Vagina (tissue), 2 donors: Measurements from ENCODE around the gene CDC20B. TPM values are rescaled to one million over a fixed set of nuclear protein-coding genes. Genes with fewer than 3 reads are reported as not detected.

Experiments used
- DNase-seq, 2 donors: peaks; one replicate each; pipeline ENCODE4 v3.0.0-alpha.2; 2017; ENCODE audit errors: extremely low spot score in 2 of 2
- H3K27ac ChIP-seq: fragments of 200-600 bp; sonication (generic); one replicate; pipeline ENCODE4 v1.5.1; 2019
- H3K27me3 ChIP-seq: fragments of 200-600 bp; sonication (generic); one replicate; pipeline ENCODE4 v1.5.1; 2019
- H3K36me3 ChIP-seq, 2 donors: fragments of 200-600 bp; sonication (generic); one replicate each; pipeline ENCODE4 v1.5.1; 2017 to 2019
- H3K4me1 ChIP-seq: fragments of 200-600 bp; sonication (generic); one replicate; pipeline ENCODE4 v1.5.1; 2019
- H3K4me3 ChIP-seq, 2 donors: fragments of 200-600 bp; sonication (generic); 1 replicate in 1 of 2; 2 replicates in 1 of 2; pipeline ENCODE4 v1.5.1; 2016 to 2019
- H3K9me3 ChIP-seq: fragments of 200-600 bp; sonication (generic); one replicate; pipeline ENCODE4 v1.5.1; 2019
- POLR2A ChIP-seq, 2 donors: fragments of 450-650 bp; IDR thresholded peaks; one replicate each; pipeline ENCODE4 v1.6.1; 2017; ENCODE audit warnings: antibody characterized with exemption in 2 of 2, mild to moderate bottlenecking in 2 of 2, moderate library complexity in 2 of 2
- POLR2AphosphoS5 ChIP-seq, 2 donors: sonication (generic); formaldehyde crosslinking; IDR thresholded peaks; one replicate each; pipeline ENCODE4 v1.9.0; 2017; ENCODE audit warnings: antibody characterized with exemption in 2 of 2, mild to moderate bottlenecking in 2 of 2, low read depth in 1 of 2; ENCODE audit not compliant: insufficient read depth in 1 of 2
- intact Hi-C: fragments of 100-400 bp; cut with DNase I; formaldehyde crosslinking; loops from one replicate; pipeline ENCODE4 v1.15.1; 2023
- total RNA-seq: library from RNA; depleted of rRNA; stranded (reverse); fragments of >200 nt; gene quantifications from one replicate; pipeline ENCODE4 v1.2.3, GENCODE V29; 2016
- TF ChIP-seq, protein P1 (sequence below), 3 experiments: fragments of 450-650 bp in 2 of 3; fragments of 200-600 bp in 1 of 3; sonication (generic) in 1 of 3; IDR thresholded peaks; one replicate each; pipeline ENCODE4 v1.5.1; 2017 to 2019; ENCODE audit warnings: antibody characterized with exemption in 3 of 3, mild to moderate bottlenecking in 2 of 3, moderate library complexity in 2 of 3

CDC20B gene
- total RNA-seq, 1 donor from 2014 or later: not detected

DNA sequence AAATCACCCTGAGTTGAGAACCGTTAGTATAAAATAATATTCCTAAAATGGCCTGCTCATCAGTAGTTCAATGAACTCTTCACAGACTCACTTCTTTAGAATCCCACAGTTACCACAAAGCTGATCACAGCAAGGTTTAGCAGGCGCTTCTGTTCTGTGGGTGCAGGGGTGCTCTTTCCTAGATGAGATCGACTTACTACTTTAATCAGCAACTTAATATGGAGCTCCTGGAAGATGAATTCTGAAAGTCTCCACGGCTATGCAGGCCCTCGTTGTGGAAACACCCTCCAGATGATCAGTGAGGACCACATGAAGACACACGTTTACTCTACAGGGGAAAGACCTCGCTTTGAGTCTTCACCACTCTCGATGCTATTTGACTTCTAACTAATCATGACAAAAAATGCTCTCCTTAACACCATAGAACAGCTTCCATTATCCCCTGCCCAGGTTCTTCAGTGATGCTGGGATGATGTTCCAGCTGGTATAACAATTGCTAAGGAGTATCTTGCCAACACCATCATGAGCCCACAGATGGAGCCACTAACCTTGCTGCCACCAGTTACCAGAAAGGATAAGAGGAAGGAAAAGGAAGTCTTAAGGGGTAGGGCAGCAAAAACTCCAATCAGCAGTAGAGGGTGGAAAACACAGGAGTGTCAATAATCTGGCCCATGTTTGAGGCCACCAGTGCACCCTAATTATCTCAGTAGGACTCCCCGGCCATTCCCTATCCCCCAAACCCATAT, 30.9 kb downstream of the CDC20B start:
- no peaks in the 10 kb centered on the region for H3K36me3 ChIP-seq
- no peaks in the 10 kb centered on the region for H3K27me3 ChIP-seq
- intact Hi-C loops: no loop called here
- TF ChIP-seq POLR2A (IDR thresholded peaks at IDR 0.05) (no peak), POLR2AphosphoS5 (IDR thresholded peaks at IDR 0.05; ENCODE audit: insufficient read depth in 1 of 2, low read depth in 1 of 2) (no peak)
- TF ChIP-seq, protein P1, sequence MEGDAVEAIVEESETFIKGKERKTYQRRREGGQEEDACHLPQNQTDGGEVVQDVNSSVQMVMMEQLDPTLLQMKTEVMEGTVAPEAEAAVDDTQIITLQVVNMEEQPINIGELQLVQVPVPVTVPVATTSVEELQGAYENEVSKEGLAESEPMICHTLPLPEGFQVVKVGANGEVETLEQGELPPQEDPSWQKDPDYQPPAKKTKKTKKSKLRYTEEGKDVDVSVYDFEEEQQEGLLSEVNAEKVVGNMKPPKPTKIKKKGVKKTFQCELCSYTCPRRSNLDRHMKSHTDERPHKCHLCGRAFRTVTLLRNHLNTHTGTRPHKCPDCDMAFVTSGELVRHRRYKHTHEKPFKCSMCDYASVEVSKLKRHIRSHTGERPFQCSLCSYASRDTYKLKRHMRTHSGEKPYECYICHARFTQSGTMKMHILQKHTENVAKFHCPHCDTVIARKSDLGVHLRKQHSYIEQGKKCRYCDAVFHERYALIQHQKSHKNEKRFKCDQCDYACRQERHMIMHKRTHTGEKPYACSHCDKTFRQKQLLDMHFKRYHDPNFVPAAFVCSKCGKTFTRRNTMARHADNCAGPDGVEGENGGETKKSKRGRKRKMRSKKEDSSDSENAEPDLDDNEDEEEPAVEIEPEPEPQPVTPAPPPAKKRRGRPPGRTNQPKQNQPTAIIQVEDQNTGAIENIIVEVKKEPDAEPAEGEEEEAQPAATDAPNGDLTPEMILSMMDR (IDR thresholded peaks at IDR 0.05): no peak
- DNase-seq: no peak
- no peaks in the 10 kb centered on the region for H3K4me1 ChIP-seq
- H3K27ac ChIP-seq: no peak overlapping the region
- no peaks in the 10 kb centered on the region for H3K9me3 ChIP-seq
- H3K4me3 ChIP-seq: no peak overlapping the region

DNA sequence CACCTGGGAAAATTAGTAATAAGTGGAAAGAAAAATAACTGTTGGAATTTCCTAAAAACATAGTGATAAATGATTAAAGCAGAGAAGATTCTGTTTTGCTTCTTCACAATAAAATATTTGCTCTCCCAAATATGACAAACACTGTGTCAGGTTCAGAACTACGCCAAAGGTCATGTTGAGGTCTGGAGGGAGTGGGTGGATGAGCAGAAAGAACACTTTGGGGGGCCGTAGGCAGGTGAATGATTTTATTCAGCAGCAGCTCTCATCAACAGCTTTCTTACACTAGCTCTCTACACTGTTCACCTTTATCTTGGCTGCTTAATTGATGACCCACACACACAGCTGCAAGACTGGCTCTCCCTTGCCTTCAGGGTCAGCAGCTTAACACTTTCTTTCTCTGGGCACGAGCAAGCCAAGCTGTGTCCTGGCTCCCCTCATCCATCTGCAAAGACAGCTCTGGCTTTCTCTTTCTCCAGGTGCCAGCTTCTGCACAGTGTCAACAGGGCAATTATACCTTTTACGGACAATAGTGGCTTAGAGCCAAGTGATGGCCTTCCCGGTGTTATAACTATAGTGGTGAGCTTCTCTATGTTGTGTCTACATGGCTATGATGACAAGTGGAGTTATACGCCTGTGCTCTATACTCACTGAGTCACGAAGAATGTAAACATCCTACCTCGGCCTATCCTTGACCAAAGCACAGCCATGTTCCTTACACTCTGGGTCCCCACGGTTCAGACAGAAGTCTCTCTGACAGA, 31.9 kb downstream of the CDC20B start:
- no peak overlapping the region for H3K4me3 ChIP-seq
- H3K9me3 ChIP-seq: no peaks in the 10 kb centered on the region
- no peak for TF ChIP-seq POLR2A (IDR thresholded peaks at IDR 0.05)
- TF ChIP-seq, protein P1 (IDR thresholded peaks at IDR 0.05): no peak
- no peaks in the 10 kb centered on the region for H3K27me3 ChIP-seq
- no peak for DNase-seq
- intact Hi-C loops: no loop called here
- H3K4me1 ChIP-seq: no peaks in the 10 kb centered on the region
- H3K36me3 ChIP-seq: no peaks in the 10 kb centered on the region
- H3K27ac ChIP-seq: no peak overlapping the region

DNA sequence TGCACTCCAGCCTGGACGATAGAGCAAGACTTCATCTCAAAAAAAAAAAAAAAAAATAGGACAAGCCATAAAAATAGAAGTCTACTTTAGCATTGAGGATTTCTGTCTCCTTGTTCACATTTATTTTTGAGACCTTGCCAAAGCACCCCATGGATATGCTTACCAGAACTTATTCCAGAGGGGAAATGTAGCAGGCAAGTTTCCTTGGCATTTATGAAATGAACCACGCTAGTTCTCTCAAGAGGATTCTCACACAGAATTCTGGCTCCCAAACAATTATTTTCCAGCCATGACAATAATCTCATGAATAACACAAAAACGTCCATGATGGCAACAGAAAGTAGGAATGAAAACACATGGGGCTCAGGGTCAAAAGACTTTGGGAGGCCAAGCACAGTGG, 36.5 kb downstream of the CDC20B start:
- no peak for DNase-seq
- no peaks in the 10 kb centered on the region for H3K9me3 ChIP-seq
- no peak overlapping the region for H3K27ac ChIP-seq
- intact Hi-C loops: no loop called here
- H3K4me3 ChIP-seq: no peak overlapping the region
- no peaks in the 10 kb centered on the region for H3K36me3 ChIP-seq
- no peaks in the 10 kb centered on the region for H3K4me1 ChIP-seq
- TF ChIP-seq, protein P1 (IDR thresholded peaks at IDR 0.05): no peak
- TF ChIP-seq POLR2A (IDR thresholded peaks at IDR 0.05) (no peak), POLR2AphosphoS5 (IDR thresholded peaks at IDR 0.05; ENCODE audit: insufficient read depth in 1 of 2, low read depth in 1 of 2) (no peak)
- no peaks in the 10 kb centered on the region for H3K27me3 ChIP-seq

DNA sequence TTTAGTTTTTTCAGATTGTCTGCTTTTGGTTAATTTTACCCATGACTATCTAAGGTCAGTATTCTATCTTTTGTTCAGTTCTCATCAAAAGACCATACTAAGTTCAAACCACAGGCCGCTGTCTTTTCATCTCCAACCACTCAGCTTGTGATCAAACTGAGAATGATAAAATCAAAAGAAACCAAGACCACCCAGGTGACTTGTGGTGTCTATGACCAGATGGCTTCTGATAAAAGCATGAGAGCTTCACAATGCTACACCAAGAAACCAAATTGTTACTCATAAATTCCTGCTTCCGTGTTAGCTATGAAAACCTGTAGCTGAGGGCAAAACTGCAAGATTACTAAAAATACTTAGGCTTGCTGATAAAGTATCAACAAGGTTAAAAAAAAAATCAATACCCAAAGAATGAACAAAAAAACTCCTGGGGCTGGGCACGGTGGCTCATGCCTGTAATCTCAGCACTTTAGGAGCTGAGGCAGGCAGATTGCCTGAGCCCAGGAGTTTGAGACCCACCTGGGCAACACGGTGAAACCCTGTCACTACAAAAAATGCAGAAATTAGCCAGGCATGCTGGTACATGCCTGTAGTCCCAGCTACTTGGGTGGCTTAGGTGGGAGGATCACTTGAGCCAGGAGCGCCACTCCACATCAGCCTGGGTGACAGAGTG, 38.8 kb downstream of the CDC20B start:
- Histone ChIP-seq H3K36me3 (no peaks in the 10 kb centered on the region), H3K4me1 (no peaks in the 10 kb centered on the region), H3K27ac (no peak overlapping the region), H3K4me3 (no peak overlapping the region), H3K9me3 (no peaks in the 10 kb centered on the region), H3K27me3 (no peaks in the 10 kb centered on the region)
- intact Hi-C loops: no loop called here
- TF ChIP-seq, protein P1 (IDR thresholded peaks at IDR 0.05): no peak
- TF ChIP-seq POLR2AphosphoS5 (IDR thresholded peaks at IDR 0.05; ENCODE audit: insufficient read depth in 1 of 2, low read depth in 1 of 2) (no peak), POLR2A (IDR thresholded peaks at IDR 0.05) (no peak)
- no peak for DNase-seq
